Activated naive CD4-positive, alpha-beta T cell treated with anti-CD3 and anti-CD28 coated beads, Interleukin-2, amount 50 U/mL, for 72 hours (primary cell): ENCODE results near the gene TMEM270. TPM values are rescaled to one million over a fixed set of nuclear protein-coding genes. Genes with fewer than 3 reads are reported as not detected.
"Not testable (repeated sequence)": the region's sequence is repeated elsewhere in the genome, so short reads cannot be mapped to it uniquely, and the experiment has no call there.

Experiments used
- ATAC-seq, 2 donors: fragments of 150-1000 bp; cut with Tn5 transposase; 2 replicates each; pipeline ENCODE4 v1.10.0; 2021; ENCODE audit warnings: mild to moderate bottlenecking in 2 of 2, moderate library complexity in 2 of 2
- DNase-seq, 2 donors: peaks; one replicate each; pipeline ENCODE4 v3.0.0; 2021 to 2022; ENCODE audit warnings: low spot score in 2 of 2
- H3K27ac Mint-ChIP-seq, 2 donors: one replicate each; pipeline ENCODE4 v1.8.0; 2022; ENCODE audit warnings: mild to moderate bottlenecking in 2 of 2, mixed read lengths in 2 of 2
- H3K36me3 Mint-ChIP-seq, 2 donors: one replicate each; pipeline ENCODE4 v1.8.0; 2022; ENCODE audit warnings: mixed read lengths in 2 of 2
- H3K9me3 Mint-ChIP-seq, 2 donors: one replicate each; pipeline ENCODE4 v1.8.0; 2022; ENCODE audit warnings: mixed read lengths in 2 of 2
- total RNA-seq, 2 donors: library from RNA; stranded (reverse); gene quantifications; one replicate each; pipeline ENCODE4 v1.2.3, GENCODE V29; 2022

The TMEM270 gene, protein sequence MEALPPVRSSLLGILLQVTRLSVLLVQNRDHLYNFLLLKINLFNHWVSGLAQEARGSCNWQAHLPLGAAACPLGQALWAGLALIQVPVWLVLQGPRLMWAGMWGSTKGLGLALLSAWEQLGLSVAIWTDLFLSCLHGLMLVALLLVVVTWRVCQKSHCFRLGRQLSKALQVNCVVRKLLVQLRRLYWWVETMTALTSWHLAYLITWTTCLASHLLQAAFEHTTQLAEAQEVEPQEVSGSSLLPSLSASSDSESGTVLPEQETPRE
- total RNA-seq, result not detected

DNA sequence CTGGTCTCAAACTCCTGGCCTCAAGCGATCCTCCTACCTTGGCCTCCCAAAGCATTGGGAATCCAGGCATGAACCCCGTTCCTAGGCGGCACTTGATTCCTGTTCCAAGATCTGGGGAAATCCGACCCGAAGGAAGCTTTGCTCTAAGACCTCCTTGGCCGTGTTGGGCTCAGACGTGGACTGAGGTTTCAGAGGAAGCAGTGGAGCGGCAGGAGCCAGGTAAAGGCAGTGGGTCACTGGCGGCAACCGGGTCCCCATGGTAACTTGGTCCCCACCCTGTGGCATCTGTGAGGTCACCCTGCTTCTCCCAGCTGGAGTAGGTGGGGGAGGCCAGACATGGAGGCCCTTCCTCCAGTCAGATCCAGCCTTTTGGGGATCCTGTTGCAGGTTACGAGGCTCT lies at the start of gene TMEM270:
Gene TMEM270 (plus strand): TSS at position 301 of the 400 bp plus-strand sequence. CDS start 36 bp downstream, at position 337.
- DNase-seq, result no peak
- peak within 1 kb of the TSS in 1 of 2 donors; percentile 10 for H3K27ac Mint-ChIP-seq
- ATAC-seq, result no peak
- H3K36me3 Mint-ChIP-seq, result no peaks in the 10 kb centered on the region
- H3K9me3 Mint-ChIP-seq, result no peaks in the 10 kb centered on the region

DNA sequence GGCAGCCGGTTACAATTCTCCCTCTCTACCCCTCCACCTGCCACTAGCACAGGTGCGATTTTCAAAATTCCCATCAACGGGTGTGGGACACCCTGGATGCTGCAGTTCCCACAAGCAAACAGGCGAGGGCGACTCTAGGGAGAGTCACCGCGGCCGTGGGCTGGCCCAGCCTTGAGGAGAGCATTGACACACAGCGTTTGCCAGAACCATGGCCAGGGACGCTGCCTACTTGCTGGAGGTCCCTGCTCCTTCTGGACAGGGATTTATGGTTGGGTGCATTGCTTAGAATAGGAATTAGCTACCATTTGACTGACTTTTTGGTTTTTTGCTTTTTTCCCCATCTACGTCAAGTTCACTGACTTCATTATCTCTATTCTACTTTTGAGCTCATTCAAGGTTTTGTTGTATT lies 49.2 kb upstream of the TMEM270 start:
- ATAC-seq (peak; percentile 84 to 90), DNase-seq (peak in 1 of 2 donors; percentile 63)
- no peak overlapping the region for H3K27ac Mint-ChIP-seq
- H3K9me3 Mint-ChIP-seq, result no peaks in the 10 kb centered on the region
- peaks cover 0 to 8% of the 10 kb centered on the region in 2 donors for H3K36me3 Mint-ChIP-seq

DNA sequence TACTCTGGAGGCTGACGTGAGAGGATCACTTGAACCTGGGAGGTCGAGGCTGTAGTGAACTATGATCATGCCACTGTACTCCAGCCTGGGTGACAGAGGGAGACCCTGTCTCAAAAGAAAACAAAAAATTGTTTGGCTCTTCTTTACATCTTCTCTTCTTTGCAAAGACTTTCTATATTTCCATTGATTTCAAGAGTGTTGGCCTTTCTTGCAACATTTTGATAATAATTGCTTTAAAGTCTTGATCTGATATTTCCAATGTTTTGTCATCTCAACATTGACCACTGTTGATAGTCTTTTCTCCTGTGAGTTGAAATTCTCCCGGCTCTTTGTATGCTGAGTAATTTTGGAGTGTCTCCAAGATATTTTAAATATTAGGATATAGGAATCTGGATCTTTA lies 48.0 kb upstream of the TMEM270 start:
- Mint-ChIP-seq H3K36me3 (peaks cover 0 to 8% of the 10 kb centered on the region in 2 donors), H3K27ac (no peak overlapping the region), H3K9me3 (no peaks in the 10 kb centered on the region)
- no peak for DNase-seq
- ATAC-seq, result no peak

DNA sequence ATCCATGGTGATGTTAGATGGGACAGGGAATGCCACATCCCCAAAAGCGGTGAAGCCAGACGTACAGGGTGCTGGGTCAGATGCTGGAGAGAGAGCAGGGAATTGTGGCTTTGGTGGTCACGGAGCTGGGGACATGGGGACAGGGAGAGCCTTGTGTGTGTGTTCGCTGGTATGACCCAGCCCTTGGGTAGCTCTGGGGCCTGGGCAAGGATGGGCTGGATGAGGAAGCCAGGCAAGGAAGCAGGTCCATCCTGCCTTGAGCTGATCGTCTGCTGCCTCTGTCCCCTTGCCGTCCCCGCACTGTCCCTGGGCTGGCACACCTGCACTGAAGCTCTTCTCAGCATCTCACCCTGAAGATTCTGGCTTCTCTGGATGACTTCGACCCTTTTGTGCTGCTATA lies 45.5 kb upstream of the TMEM270 start:
- Mint-ChIP-seq H3K9me3 (no peaks in the 10 kb centered on the region), H3K27ac (no peak overlapping the region), H3K36me3 (peaks cover 0 to 8% of the 10 kb centered on the region in 2 donors)
- DNase-seq (no peak), ATAC-seq (no peak)

DNA sequence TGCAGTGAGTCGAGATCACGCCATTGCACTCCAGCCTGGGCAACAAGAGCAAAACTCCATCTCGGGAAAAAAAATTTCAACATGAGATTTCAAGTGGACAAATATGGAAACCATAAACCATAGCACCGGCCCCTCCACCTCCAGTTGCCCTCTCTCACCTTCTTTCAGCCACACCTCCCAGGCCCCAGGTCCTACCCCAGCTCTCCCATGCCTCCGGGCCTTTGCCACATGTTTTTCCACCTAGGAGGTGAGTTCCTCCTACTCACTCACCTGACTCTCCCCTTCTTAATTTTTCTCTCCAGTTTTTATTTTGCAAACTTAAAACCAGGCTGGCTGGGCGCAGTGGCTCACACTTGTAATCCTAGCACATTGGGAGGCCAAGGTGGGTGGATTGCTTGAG lies 43.8 kb upstream of the TMEM270 start:
- Mint-ChIP-seq H3K9me3 (no peaks in the 10 kb centered on the region), H3K27ac (peak overlapping the region in 1 of 2 donors; percentile 16), H3K36me3 (peaks cover 0 to 8% of the 10 kb centered on the region in 2 donors)
- no peak for ATAC-seq
- DNase-seq, result no peak

DNA sequence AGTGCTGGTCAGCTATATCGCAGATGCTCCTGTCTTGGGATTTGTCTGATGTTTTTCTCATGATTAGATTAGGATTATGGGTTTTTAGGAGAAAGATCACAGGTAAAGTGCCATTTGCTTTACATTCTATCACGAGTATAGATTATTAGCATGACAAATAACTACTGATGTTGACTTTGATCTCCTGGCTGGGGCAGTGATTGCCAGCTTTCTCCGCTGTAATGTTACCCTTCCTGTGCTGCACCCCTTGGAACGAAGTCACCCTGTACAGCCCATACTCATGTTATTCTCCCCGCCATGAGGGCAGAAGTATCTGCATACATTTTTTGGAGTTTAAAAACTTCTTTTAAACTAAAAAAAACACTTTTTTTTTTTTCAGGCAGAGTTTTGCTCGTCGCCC lies 40.9 kb upstream of the TMEM270 start:
- Mint-ChIP-seq H3K27ac (no peak overlapping the region), H3K36me3 (no peaks in the 10 kb centered on the region), H3K9me3 (no peaks in the 10 kb centered on the region)
- DNase-seq (no peak), ATAC-seq (no peak)

DNA sequence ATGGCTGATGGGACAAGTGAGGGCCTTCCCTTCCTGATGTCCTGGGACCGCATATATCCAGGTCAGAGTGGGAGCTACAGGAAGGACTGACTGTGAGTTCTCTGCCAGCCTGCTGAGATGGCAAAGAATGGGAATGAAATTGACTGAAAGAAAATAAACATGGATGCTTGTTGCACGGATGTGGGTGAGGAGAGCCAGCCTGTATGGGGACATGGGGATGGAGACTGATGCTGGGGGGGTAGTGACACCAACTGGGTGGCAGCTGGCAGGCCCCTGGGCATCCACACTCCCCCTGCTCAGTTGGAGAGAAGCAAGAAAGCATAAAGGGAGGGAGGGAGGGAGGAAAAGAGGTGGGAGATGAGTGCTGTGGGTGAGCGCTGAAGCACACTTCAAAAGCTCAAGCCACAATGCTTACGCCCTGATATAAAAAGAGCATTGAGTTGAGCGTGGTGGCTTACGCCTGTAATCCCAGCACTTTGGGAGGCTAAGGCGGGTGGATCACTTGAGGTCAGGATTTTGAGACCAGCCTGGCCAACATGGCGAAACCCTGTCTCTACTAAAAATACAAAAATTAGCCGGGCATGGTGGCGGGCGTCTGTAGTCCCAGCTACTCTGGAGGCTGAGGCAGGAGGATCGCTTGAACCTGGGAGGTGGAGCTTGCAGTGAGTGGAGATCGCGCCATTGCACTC lies 39.2 kb upstream of the TMEM270 start:
- not testable (repeated sequence) for H3K36me3 Mint-ChIP-seq, H3K9me3 Mint-ChIP-seq

DNA sequence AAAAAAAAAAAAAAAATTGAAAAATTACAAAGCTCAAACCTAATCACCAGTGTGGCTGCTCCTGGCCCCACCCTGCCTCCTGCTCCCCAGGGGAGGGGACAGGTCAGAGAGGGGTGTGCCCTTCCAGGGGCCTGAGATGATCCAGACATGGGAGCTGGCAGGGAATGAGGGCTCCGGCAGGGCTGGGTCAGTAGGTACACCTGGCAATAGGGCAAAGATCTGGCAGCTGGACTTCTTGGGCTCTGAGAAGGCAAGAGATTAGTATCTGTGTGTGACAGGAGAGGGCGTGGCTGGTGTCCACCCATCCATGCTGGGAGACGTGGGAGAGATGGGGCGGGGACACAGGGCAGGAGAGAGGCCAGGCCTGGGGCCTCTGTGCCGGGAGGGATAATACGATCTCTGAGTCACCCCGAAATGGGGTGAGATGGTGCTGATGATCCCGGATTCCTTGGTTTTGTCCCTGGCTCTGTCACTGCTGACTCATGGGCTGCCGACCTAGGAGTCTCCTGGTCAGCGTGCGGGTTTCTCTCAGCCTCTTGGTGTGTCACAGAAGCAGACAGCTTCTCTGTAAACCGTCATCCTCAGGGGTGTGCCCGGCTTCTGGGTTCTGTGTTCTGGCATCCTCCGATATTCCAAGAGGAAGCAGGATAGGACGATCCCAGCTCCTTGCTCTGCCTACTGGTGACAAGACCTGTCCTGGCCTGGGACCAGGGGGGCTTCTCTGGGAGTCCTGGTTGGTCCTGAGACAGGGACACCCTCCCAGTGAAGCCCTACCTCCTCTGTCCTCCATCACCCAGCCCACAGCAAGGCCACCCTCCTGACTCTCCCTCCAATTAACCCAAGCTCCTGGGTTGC lies 38.4 kb upstream of the TMEM270 start:
- H3K27ac Mint-ChIP-seq, result no peak overlapping the region
- no peak for ATAC-seq
- no peaks in the 10 kb centered on the region for H3K36me3 Mint-ChIP-seq
- H3K9me3 Mint-ChIP-seq, result no peaks in the 10 kb centered on the region
- no peak for DNase-seq

More for the DNA sequence above, 39.2 kb upstream of the TMEM270 start:
- not testable (repeated sequence) for ATAC-seq, DNase-seq, H3K27ac Mint-ChIP-seq

DNA sequence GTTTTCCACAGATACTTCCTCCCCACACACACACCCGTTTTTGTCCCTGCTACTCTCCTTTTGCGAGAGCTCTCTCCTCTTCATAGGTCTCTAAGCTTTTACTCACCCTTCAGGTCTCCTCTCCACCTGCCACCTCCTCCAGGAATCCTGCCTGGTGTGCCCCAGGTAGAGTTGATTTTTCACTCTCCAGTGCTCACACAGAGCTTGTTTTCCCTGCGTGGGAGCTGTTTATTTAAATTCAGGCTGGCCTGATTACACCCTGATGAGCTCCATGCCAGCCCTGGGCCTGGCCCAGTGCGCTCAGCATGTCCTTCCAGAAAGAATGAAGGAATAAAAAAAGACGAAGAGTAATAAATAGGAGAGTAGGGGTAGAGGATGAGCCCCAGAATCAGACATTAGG lies 37.7 kb upstream of the TMEM270 start:
- no peak for DNase-seq
- no peak overlapping the region for H3K27ac Mint-ChIP-seq
- no peak for ATAC-seq
- H3K9me3 Mint-ChIP-seq, result no peaks in the 10 kb centered on the region
- H3K36me3 Mint-ChIP-seq, result no peaks in the 10 kb centered on the region

DNA sequence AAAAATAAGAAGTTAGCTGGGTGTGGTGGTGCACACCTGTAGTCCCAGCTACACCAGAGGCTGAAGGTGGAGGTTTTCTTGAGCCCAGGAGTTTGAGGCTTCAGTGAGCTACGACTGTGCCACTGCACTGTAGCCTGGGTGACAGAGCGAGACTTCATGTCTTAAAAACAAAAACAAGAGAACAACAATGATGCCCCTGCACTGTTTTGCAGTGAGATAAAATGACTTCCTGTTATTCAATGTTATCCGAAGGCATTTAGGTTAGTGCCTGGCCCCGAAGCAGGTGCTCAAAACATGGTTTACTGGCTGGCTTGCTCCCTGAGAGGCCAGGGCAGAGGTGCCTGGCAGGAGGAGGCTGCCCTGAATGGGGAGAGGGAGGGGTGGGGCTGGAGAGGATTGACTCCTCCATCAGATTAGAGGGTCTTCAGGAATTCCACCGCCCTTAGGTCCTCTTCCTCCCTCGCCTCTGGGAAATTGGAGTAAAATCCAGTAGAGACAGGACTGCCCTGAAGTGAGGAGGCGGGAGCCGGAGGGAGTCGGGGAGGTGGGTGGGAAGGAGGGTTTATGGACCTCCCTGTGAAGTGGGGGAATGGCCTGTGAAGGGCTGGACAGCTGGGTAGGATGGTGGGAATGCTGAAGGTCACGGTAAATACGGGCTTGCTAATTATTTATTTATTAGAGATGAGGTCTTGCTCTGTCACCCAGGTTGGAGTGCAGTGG lies 36.9 kb upstream of the TMEM270 start:
- Mint-ChIP-seq H3K9me3 (no peaks in the 10 kb centered on the region), H3K36me3 (no peaks in the 10 kb centered on the region), H3K27ac (no peak overlapping the region)
- DNase-seq (no peak), ATAC-seq (no peak)

DNA sequence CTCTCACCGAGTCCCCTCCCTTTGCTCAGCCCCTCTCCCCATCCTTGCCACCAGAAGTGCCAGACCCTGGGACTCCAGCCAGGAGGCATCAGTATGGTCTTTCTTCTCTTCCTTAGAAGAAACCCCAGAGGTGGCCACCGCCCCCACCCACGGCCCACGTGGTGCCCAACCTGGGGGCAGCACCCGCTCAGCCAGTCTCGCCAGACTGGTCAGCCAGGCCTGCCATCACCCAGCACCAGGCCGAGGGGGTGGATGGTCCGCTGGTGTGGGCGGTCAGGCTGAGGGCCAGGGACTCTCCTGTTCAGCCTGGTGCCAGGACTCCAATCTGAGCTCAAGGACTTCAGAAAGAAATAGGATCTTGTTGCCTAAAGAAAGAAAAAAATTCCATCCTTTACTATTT lies 36.0 kb upstream of the TMEM270 start:
- ATAC-seq (no peak), DNase-seq (no peak)
- Mint-ChIP-seq H3K9me3 (no peaks in the 10 kb centered on the region), H3K27ac (no peak overlapping the region), H3K36me3 (no peaks in the 10 kb centered on the region)

DNA sequence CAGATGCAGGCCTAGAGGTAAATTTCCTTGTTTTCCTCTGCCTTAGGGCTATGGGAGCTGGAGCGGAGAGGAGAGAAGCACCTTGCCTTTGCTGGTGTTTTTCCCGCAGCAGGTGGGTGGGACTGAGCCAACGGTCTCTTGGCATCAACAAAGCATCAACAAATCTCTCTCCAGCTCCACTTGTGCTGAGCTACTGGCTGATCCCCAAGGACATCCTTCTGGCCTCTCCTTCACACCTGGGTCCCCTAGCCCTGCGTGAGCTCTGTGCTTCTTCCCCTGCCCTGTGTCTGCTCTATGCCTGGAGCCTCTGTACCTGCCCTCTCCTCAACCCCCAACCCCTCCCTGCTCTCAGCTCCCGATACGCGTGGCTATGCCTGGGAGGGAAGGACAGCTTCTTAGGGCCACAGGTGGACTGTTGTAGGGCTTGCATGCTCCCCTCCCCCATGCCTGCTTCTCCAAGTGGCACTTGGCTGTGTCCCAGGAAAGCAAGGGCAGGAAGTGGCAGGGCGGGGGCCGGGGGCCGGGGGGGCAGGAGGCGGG lies 33.3 kb upstream of the TMEM270 start:
- Mint-ChIP-seq H3K27ac (no peak overlapping the region), H3K9me3 (no peaks in the 10 kb centered on the region), H3K36me3 (no peaks in the 10 kb centered on the region)
- DNase-seq, result no peak
- peak in 1 of 2 donors; percentile 8 for ATAC-seq

DNA sequence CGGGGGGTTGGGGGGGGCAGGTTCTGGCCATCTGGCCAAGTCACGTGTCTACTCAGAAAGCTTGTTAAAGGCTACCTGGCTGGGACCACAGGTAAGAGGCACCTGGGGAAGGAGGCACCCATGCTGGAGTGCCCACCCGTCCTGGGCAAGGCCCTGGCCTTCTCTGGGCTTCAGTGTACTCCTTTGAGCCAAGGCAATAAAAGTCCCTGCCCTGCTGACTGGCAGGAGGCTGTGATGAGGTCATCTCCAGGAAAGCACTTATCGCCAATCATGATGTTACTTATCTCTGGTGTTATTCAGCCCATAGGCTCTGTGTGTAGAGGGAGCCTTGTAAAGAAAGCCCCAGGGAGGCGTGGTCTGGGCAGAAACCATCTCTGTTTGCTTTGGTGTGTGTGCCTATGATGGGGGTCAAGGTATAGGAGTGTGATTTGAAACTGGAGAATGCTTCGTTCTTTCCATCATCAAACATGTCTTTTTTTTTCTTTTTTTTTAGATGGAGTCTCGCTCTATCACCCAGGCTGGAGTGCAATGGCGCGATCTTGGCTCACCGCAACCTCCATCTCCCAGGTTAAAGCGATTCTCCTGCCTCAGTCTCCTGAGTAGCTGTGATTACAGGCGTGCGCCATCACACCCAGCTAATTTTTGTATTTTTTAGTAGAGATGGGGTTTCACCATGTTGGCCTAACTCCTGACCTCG lies 32.7 kb upstream of the TMEM270 start:
- DNase-seq (no peak), ATAC-seq (peak; percentile 82 to 87)
- Mint-ChIP-seq H3K36me3 (no peaks in the 10 kb centered on the region), H3K27ac (peak overlapping the region in 1 of 2 donors; percentile 23), H3K9me3 (no peaks in the 10 kb centered on the region)

DNA sequence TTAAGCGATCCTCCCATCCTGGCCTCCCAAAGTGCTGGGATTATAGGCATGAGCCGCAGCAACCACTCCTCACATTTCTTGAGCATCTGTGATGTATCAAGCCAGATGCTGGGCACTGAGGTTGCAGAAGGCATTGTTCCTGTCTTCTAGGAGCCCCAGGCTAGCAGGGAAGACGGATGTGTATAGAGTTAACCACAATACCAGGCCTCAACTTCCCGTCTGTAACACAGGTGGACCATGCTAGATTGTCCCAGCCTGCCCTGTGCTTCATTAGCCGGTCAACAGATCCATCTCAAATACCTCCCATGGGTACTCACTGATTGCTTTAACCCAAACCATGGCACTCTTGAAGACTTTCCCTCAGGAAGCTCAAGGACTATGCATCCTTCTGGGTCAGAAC lies 32.0 kb upstream of the TMEM270 start:
- Mint-ChIP-seq H3K9me3 (no peaks in the 10 kb centered on the region), H3K36me3 (no peaks in the 10 kb centered on the region), H3K27ac (peak overlapping the region; percentile 23 to 60)
- ATAC-seq, result no peak
- no peak for DNase-seq

DNA sequence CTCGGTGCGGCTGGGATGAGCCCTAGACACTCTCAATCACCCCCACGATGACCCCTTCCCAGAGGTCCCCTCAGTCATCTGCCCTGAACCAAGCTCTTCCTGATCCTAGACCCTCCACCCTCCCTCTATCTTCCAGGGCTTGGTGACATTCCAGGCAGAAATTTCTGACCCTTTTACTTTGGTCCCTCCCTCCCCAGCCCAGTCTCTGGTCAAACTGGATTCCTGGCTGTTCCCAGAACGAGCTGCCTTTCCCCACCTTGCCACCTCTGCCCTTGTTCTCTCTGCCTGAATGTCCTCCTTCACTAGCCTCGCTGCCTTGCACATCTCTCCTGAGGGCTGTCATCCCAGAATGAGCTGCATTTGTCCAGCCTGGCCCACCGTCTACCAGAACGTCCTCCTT lies 31.5 kb upstream of the TMEM270 start:
- ATAC-seq (no peak), DNase-seq (no peak)
- H3K36me3 Mint-ChIP-seq, result no peaks in the 10 kb centered on the region
- H3K27ac Mint-ChIP-seq, result no peak overlapping the region
- H3K9me3 Mint-ChIP-seq, result no peaks in the 10 kb centered on the region
